NCI-H2227 (cell line): ENCODE data around the gene FAM210B.
A peak's percentile ranks its signal among the peaks of the same experiment; 100 is the strongest.
"Not testable (repeated sequence)": the region's sequence is repeated elsewhere in the genome, so short reads cannot be mapped to it uniquely, and the experiment has no call there.

Source experiments
- DNase-seq: peaks from one replicate; lab custom pipeline; 2025; ENCODE audit not compliant: unreplicated experiment; lab: John Stamatoyannopoulos, UW

Gene FAM210B

GRCh38 chr20:56360133-56360907, 1.5 kb downstream of the FAM210B start:
- DNase-seq = no peak

DNA sequence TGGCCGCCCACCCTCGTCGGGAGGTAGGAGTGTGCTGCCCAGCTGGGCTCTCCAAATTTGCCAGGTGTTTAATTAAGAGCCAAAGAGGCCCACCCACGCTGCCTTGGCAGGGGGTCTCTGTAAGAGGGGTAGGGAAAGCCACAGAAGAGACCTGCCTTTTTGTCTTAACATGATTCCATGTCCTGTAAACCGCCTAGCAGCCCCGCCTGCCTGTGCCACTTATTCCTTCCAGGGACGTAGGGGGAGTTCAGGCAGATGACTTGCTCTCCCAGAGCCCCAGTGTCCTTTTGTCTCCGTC, 2.1 kb downstream of the FAM210B start:
- DNase-seq = no peak

- DNase-seq = no peak
Observed at GRCh38 chr20:56361900-56362299, 3.1 kb downstream of the FAM210B start.

GRCh38 chr20:56362833-56363413, 4.1 kb downstream of the FAM210B start:
- no peak for DNase-seq

DNA sequence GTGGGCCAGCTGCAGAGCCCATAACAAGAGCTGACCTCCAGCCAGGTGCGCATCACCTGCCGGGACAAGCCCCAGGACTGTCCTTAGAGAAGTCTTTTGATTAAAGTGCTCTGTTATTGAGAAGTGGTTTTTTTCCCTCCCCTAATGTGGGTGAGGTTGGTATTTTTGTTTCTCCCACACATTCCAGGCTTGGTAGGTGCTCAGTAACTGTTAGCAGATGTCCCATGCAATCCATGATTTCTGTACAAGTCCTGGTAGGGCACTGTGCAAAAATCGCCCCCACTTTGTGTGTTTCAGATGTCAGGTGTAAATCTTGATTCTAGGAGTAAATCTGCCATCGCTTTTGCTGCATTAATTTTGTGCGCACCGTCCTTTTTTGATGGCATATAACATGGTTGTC, 4.7 kb downstream of the FAM210B start:
- no peak for DNase-seq

DNA sequence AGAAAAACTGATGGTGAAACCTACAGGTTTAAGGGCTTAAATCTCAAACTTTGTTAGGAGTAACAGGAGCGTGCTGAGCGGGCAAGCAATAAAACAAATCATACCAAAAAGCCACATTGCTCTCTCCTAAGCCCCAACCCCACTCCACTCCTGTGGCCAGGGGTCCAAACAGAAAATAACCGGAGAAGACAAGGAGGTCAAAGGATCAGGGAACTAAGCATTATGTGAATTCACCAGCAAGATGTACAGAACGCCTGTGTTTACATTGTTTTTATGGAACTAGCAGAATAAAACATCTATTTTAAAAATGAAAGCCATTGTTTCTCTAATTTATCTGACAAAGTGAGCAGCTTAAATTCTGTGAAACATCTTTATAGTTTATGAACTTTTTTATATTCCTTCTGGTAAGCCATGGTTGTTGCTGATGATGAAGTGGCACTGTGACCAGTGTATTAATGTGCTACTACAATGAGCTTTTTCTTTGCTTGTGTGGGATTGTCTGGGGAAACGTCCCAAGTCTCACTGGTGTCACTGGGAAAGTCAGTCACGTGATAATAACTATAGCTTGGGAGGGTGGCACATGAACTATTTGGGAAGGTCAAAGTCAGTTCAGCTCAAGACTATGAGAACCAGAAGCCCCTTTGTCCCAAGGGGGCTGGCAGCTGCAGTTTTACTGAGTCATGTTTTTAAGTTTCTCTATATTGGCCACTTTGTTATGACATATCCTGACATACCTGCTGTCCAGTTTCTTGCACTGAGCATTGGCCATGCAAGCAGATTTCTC, 9.8 kb downstream of the FAM210B start:
- DNase-seq = no peak

DNA sequence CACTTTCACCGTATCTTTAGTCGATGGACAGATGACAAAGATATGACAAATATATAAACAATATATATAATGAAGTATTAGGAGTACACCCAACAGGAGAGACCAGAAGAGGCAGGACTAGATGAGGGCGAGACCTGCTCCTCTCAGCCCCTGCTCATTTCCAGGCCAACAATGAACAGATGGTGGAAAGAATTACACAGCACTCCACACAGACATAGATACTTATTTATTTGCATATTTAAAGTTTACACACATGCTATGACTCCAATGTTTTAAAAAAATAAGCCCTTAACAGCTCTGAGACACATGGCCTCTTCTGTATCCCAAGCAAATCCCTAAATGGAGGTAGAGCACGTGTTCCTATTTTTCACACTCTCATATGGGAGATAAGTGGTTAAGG, 10.4 kb downstream of the FAM210B start:
- DNase-seq = no peak

DNA sequence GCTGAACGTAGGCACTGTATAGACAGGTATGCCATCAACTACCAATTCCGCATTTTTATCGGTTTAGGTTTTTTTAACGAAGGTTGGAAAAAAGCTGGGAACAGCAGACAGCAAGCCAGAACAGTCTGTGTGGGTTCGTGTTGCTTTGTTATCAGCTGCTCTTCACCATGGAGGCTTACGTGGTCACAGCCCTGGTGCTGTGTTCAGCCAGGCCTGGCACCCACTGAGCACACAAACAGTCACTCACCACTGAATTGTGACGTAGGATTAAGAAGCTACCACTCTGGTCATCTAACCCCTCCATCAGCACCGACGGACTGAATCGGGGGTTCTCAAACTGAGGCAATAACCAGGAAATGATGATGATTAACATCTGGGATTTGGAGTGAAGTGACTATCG, 13.2 kb downstream of the FAM210B start:
- DNase-seq = no peak

DNA sequence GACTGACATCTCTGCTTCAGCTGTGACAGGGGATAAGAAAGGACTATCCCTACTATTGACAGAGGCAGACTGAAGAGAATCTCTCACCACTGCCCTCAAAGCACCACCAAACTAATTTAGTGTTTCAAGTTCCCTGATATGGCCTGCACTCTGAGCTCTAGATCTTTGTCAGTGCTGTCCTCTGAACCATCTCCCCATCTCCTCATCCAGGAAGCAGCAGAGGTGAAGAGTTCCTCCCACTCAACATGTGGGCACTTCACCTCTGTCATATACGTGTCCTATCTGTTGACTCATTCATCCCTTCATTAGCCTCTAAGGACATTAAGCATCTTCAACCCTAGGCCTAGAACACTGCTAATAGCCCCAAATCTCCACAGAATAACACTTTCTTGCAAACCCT, 14.1 kb downstream of the FAM210B start:
- DNase-seq = no peak

DNA sequence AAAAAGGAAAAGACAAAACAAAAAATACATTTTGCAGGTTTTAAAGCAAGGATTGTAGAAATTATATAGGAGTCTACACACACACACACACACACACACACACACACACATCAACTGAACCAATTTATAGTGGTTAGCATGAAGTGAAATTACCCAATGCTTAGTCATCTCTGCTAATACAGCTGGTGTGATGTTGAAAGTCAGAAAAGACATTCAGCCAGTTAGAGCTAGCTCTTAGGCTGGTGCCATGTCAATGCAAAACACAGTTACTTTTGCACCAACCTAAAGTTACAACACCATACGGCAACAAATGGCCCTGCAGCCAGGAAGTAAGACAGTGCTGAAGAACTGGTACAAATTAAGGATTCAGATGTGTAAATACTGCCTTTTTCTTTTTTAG, 15.2 kb downstream of the FAM210B start:
- no peak for DNase-seq

DNA sequence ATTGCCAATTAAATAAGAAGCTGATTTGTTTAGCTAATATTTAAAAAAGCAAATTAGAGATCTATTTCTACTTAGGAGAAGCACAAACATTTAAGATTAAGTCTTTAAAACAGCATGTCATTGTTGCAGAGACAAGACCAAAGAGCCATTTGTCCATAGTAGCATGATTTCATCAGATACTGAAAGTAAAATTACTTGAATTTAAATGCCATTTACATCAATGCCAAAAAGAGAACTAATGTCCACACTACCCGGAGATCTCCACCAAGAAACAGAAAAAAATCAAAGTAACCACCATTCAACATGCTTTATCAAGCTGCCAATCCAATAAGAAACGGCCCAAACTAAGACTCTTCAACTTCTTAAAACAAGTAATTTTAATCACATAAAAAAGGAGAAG, 17.6 kb downstream of the FAM210B start:
- DNase-seq = no peak

DNA sequence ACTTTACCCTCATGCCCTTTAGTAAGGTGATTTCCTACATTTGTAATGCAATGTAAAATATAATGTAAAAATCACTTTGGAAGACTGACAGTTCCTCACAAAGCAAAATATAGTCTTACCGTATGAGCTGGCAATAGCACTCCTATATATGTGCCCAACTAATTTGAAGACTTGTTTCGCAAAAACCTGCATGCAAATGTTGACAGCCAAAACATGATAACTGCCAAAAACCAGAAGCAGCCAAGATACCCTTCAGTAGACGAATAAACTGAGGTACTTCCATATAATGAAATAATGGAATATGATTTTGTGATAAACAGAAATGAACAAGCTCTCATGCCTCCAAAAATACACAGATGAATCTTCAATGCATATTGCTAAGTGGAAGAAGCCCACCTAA, 19.6 kb downstream of the FAM210B start:
- no peak for DNase-seq

DNA sequence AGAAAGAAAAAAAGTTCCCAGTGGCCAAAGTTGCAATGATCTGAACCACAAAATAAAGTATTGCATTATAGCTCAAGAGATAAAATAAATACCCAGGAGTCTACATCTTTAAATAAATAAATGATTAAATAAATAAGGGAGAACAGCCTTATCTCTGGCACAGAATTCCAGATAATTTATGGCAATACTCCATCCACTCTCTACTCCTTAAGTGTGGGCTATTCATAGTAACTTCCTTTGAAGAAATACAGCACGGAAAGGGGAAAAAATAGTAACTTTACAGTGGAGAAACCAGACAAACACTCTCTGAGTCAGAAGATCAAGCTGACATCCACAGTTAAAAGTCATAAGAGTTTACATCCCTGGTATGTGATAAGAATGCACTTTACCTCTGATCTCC, 21.6 kb downstream of the FAM210B start:
- no peak for DNase-seq

DNA sequence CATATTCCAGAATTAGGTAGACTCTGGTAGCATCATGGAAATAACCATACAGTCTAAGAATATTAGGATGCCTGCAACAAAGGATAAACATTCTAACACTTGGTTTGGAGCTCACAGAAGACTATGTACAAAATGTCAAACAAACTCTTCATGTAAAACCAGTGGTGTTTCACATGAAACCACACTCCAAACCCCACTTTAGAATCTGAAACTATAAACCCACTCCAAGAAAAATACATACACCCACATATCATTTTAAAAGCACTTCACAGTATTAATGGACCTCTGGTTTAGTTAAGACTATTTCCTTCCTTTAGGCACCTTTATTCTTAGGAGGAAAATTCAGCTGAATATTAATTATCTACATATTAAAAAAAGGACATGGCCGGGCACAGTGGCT, 22.7 kb downstream of the FAM210B start:
- no peak for DNase-seq

DNA sequence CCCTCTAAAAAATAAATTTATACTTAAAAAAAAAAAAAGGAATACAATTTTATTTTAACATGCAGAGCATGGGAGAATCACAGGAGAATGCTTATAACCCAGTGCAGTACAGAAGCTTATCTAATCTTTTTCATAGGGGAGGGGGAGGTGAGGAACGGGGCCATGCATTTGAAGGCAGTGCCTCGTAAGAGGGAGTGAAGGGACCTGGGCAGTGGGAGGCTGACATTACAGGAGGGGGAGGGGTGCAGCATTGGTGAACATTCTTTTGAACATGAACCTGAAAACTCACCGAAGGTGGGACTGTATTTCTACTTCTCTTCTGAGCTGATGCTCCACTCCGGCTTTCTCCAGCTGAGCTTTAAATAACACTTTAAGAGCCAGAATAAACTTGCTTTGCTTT, 23.9 kb downstream of the FAM210B start:
- DNase-seq = no peak

GRCh38 chr20:56383334-56383733, 24.6 kb downstream of the FAM210B start:
- no peak for DNase-seq

DNA sequence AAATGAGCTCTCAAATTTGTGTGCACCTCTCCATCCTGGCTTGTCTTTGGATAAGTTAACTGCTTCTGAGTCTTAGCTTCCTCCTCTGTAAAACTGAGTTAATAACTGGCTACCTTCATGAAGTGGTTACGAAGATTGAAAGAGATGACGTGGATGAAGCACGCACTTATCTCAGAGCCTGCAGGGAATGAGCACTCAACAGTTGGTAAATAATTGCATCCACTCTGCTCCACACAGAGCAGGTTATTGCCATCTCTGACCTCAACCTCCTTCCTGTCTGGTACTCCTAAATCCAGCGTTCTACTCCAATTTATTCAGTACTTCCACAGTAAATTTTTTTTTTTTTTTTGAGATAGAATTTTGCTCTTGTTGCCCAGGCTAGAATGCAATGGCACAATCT, 26.4 kb downstream of the FAM210B start:
- DNase-seq = peak; percentile 53

DNA sequence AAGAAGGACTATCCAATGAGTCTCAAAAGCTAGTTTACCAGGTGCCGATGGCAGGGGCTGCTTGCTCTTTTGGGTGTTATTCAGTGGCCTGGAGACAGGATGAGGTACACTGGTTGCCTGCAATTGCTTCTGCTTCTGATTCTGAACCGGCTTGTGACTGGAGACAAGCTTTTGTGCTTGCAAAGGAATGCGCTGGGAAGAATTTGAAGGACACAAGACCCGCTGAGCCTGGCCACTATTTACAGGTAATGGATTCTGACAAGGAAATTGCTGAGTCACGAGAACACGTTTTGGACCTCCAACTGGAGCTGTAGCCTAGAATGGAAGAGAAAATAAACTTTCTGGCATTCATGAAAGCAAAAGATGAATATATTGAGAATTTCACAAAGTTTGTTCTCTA, 27.4 kb downstream of the FAM210B start:
- DNase-seq = no peak

GRCh38 chr20:56388882-56389281, 30.1 kb downstream of the FAM210B start:
- DNase-seq = no peak

DNA sequence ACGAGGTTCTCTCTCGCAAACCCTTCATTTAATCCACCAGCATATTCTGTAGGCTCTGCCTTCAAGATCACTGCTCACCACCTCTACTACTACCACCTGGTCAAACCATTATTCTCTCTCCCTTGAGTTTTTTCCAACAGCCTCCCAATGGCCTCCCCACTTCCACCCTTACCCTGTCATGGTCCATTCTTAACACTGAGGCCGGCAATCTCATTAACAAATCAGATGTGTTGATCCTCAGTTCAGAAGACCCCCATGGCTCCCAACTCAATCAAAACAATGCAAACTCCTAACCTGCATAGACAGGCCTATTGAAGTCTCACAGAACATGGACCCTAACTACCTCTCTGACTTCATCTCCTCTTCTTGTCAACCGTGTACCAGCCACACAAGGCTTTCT, 31.0 kb downstream of the FAM210B start:
- DNase-seq = no peak

GRCh38 chr20:56390396-56390795, 31.6 kb downstream of the FAM210B start:
- DNase-seq = not testable (repeated sequence)

- no peak for DNase-seq
Observed at GRCh38 chr20:56391037-56391436, 32.3 kb downstream of the FAM210B start.
